DOHH2 (cell line): ENCODE data around the gene CCDC74B.

Experiments used
- CTCF ChIP-seq: fragments of 200-600 bp; sonication (generic); IDR thresholded peaks from one replicate; pipeline ENCODE4 v1.5.1; 2014; ENCODE audit warnings: antibody characterized with exemption, mild to moderate bottlenecking, low read depth, low read length; ENCODE audit not compliant: poor library complexity, severe bottlenecking
- EZH2phosphoT487 ChIP-seq: fragments of 200-600 bp; sonication (generic); IDR thresholded peaks from 2 replicates; pipeline ENCODE4 v1.6.1; 2017; ENCODE audit warnings: borderline replicate concordance, mild to moderate bottlenecking, antibody characterized with exemption, low read length, moderate library complexity, mixed read lengths

DNA sequence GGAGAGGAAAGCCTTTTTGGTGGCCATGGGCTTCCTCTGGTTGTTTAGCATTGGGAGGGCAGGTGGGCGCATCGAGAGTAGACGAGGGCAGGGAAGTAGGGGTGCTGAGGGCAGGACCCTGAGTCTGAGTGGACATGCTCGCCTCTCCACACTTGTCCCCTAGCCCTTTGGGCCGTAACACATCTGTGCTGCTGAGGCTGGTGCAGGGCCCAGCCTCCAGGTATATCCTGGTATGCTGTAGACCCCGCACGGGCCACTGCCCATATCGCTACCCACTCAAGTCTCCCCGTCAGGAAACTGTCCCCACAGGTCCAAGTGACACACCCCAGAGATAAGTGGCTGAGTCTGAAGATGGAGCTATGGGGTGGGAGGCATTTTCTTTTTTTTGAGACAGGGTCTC, 13.7 kb upstream of the CCDC74B start:
- TF ChIP-seq CTCF = no peak
- no peak for TF ChIP-seq EZH2phosphoT487
